GM21737 (cell line): ENCODE measurements around the gene EGFR.

ENCODE experiments used
- ATAC-seq: cut with Tn5 transposase; IDR thresholded peaks from one replicate; pipeline ENCODE4 v1.9.1; 2021; ENCODE audit warnings: mild to moderate bottlenecking, moderate library complexity; ENCODE audit not compliant: unreplicated experiment

Gene EGFR

GRCh38 chr7:55120501-55121198 lies 101.8 kb downstream of the EGFR start:
- no peak for ATAC-seq

- no peak for ATAC-seq
Observed at GRCh38 chr7:55121249-55121648, 102.4 kb downstream of the EGFR start.

GRCh38 chr7:55122263-55122662 lies 103.4 kb downstream of the EGFR start:
- ATAC-seq = no peak

DNA sequence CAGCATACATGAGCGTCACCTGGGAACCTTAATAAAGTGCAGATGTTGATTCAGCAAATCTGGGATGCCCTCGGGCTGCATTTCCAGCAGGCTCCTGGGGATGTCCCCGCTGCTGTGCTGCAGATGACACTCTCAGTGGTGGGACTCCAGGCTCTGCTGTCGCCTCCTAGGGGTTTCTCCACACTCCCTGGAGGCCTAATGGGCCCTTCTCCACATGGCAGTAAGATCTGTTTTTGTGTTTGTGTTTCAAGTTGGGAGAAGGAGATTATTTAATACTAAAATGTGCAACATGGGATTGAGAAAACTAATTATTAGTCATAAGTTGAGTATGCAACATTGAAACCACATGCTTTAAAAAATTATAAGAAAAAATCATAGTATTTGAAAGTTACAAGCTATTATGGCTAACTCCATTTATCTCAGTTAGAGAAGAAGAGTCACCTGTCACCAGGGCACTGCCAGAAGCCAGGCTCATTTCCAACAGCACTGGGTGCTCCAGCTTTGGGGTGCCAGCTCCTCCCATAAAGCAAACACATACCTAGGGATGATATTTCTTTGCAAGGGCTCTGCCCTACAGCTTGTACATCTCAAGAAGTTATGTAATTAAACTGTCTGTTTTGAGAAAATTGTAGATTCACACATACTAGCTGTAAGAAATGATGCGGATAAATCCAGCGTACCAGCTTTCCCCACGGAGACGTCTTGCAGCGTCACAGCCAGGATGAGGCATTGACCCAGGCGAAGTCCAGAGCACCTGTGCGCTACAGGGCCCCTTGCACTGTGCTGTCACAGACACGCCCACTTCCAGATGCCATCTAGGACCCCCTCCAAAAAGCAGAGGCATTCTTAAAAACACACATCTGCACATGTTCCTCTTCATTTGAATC lies 106.4 kb downstream of the EGFR start:
- no peak for ATAC-seq

- ATAC-seq = no peak
Observed at GRCh38 chr7:55127135-55127551, 108.3 kb downstream of the EGFR start.

DNA sequence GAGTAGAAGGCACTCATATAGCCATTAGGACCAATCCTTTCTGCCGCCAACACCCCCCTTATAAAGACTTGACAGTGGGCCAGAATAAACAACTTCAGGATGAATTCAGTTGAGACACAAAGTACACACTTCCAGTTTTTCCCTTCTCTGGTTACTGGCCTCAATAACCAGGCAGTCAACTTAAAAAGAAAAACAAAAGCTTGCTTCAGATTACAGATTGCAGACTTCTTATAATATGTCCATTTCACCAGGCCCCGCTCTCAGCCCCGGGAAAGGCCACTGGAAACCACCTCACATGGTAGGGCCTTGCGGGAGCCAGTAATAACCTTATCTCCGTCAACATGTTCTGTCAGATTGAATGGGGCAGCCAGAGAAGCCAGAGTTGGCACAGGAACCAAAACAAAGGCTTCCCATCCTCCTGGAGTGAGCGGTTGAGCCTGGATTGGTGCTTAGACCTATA lies 108.8 kb downstream of the EGFR start:
- ATAC-seq = no peak

GRCh38 chr7:55128693-55129394 lies 110.0 kb downstream of the EGFR start:
- ATAC-seq = no peak

DNA sequence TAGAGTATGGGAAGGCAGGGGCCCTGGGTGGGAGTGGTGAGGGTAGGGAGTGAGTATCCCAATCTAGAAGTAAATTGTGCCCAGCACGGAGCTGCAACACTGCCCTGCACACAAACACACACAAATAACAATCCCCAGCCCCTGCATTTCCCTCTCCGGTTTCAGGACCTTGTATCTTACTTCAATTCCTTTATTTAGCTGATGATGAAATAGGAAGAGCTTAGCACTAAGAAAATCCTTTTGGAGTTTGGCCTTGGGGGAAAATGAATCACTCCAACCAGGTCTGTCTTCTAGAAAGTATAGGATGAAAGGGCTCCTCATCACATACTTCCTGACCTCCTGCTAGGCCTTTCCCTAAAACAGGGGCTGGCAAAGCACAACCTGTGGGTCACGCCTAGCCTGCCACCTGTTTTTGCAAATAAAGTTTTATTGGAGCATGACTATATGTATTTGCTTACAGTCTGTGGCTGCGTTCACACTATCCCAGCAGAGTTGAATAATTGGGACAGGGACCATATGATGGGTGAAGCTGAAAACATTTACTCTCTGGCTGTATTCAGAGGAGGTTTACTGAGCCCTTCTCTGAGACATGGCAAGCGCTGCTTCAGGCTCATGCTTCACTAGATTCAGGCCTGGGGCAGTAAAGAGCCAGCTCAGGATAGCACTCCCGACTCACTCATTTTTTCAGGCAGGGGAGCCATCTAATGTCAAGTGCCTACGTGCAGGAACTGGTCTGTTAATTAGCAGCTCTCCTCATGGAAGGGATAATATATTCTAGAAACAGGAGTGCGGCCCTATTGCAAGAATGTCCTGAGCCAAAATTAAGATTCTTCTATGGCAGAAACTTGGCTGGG lies 111.0 kb downstream of the EGFR start:
- no peak for ATAC-seq

DNA sequence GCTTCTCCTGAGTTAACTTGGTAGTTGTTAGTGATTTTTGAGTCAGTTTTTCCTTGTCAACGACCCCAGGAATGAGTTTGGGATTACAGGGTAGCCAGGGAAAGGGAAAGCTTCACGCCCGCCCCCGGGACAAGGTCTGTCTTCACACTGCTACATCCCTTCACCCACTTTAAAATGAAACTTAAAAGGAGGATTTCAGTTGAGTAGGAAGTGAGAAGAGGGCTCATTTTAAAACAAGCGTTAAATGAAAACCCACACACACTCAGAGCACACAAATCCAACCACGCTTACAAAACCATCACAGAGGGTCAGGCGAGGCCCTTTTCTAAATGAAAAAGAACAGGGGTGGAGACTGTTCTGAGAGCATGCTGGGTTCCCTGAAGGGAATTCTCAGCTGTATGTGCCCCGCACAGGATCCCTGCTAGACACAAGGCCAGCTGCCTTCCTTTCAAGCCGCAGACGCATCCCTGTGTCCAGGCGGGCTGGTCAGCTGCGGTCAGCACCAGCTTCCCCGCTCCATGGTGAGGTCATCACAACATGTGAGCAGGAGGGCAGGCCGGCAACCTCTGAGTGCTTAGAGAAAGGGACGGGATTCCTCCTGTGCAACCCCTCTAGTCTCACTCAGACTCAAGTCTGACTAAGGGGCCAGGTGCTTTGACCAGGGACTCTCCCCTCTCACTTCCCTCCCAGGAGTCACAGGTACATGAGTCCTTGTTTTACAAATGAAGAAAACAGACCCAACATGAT lies 111.8 kb downstream of the EGFR start:
- no peak for ATAC-seq

- ATAC-seq = no peak
Observed at GRCh38 chr7:55131142-55131929, 112.5 kb downstream of the EGFR start.

DNA sequence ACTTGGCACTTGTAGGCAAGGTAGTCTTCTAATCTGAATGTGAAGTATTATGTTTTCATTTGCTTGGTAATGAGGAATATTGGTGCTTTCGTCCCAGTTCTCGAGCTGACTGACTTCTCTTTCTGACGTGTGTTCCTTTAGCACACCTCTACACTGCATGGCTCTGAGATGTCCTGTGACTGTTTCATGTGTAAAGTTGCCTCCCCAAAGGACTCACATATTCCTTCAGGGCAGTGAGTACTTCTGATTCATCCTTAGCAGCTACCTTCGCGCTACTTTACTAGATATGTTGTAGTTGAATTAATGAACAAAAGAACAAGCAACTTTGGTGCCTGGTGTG lies 113.7 kb downstream of the EGFR start:
- ATAC-seq = no peak

DNA sequence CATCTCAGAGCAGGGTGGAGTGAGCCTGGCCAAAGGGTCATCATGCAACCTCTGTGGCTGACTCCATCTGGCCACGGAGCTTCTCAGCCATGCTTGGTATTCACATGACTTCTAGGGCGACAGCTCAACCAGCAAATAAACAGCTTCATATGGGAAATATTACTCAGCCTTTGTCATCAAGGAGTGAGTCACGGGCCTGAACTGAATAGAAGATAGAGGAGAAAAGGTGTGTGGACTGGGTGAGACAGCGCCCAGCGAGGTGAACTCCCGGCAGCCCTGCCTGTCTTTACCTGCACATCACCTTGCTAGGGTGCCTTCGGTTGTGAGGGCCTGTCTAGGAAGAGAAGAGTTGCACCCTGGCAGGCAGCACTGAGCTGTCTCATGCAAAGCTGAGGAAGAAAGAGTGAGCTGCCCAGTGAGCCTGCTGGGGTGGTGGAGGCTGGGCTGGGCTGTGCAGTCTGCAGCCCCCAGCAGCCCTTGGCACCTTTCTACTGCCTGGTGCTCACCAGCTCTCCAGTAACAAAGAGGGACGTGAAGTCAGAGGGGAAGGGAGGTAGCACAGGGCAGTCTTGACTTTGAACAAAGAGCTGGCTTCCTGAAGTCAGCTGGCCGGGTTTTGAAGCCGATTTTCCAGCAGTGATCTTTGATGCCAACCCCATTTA lies 114.2 kb downstream of the EGFR start:
- ATAC-seq = no peak

DNA sequence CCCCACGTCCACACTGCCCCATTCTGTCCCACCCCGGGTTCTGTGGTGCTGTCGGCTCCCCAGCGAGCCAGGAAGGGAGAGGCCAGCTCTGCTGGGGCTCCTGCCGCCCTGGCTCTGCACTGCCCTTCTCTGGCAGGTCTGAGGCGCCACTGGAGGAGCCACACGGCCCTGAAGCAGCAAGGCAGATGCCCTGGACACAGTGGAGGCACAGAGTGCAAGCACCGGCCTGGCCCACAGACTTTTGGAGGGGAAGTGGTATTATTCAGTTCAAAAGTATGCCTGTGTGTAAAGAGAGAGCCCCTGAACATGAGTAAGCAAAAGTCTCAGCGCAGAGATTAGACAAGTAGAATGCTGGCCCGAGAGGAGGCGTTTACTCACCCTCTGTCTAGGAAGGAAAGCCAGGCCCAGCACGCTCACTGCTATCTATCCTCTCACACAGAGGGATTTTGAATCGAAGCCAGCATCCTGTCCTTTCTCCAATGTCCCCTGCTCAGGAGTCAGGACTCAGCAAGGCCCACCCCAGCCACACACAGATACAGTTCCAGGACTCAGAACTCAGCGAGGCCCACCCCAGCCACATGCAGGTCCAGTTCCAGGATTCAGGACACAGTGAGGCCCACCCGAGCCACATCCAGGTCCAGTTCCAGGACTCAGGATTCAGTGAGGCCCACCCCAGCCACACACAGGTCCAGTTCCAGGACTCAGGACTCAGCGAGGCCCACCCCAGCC lies 115.0 kb downstream of the EGFR start:
- no peak for ATAC-seq

GRCh38 chr7:55134359-55134725 lies 115.5 kb downstream of the EGFR start:
- ATAC-seq = no peak

- ATAC-seq = no peak
Observed at GRCh38 chr7:55134786-55135185, 116.0 kb downstream of the EGFR start.

DNA sequence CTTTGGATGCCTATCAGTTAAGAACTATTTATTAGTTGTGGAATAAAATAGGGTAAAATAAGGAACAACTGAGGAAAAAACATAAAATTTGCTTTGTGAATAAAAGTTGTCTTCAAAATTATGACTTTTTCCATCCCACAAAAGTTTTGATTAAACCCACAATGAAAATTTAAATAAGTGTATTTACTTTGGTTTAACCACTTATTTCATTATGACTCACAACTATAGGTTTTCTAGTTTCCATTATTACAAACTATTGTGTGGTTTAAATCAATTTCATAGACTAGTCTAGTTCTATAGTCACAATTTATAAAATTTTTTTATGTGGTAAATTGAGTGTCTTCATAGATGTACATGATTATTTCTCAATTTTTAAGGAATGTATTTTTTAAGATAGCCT lies 116.6 kb downstream of the EGFR start:
- no peak for ATAC-seq

- no peak for ATAC-seq
Observed at GRCh38 chr7:55138663-55139062, 119.8 kb downstream of the EGFR start.
